ENCODE results near the gene UBE4A.

The UBE4A gene

DNA sequence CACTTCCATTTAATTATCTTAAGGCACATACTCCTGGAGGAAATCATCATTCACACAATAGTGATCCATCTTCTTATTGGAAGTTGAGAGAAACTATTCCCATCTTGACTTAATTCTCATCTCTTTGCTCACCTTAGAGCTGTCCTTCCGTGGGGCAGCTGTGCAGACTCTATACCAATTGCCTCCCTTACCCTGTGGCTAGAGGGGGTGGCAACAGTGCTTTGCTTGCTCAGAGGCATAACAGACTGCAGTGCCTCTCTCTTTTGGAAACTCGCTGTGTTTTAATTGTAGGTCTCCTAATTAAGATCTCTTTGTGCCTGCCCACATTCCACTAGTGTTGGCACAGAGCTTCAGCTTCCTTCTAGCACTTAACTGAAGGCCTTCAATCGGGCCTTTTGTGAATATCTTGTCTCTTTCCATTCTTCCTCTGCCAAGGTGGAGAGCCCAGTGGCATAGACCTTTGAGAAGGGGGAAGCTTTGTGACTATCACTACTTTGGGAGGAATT is 82.4 kb downstream of the UBE4A start:
- DNase-seq, result no peak

DNA sequence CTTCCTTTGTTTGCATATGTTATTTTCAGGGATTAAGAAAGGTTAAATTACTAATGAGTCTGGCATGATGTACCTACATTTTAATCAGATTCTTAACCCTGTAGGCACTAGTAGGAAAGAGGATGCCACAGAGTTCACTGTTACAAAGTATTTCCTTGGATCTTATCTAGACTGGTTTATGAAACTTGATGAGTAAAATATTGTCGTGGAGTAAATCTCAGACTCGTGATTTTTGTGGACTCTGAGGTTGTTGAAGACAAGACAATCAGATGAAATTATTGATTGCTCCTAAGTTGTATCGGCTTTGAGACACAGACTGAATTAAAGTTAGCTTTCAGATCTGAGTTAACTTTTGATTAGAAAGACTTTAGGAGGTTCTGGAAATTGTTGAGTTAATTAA is 82.9 kb downstream of the UBE4A start:
- DNase-seq, result no peak

DNA sequence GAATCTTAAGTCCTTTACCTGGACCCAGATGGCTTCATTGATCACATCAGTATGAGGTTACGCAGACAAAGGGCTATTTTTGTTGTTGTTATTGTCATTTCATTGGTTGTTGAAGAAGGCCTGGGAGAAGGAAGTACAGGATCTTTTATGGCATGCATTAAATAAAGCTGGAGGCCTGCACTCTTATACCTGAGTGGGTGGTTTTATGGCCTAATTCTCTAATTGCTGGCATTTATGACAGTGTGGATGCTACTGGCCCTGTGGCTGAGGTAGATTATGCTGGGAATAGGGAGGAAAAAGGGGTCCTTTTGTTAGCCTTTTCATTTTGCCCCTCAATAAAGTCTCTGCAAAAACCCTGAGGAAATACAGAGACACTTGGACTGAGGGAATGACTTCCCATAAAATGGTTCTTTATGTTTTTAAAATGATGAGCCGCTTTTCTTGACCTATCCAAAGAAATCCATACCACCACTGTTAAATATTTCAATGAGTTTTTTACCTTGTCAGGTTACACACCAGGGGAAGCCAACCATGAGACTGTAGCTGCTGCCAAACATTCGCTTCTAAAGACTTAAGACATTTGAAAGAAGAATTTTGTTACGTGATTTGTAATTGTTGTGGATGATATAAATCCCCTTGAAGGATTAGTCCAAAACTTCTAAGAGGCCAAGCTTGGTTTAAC is 83.6 kb downstream of the UBE4A start:
- no peak for DNase-seq

DNA sequence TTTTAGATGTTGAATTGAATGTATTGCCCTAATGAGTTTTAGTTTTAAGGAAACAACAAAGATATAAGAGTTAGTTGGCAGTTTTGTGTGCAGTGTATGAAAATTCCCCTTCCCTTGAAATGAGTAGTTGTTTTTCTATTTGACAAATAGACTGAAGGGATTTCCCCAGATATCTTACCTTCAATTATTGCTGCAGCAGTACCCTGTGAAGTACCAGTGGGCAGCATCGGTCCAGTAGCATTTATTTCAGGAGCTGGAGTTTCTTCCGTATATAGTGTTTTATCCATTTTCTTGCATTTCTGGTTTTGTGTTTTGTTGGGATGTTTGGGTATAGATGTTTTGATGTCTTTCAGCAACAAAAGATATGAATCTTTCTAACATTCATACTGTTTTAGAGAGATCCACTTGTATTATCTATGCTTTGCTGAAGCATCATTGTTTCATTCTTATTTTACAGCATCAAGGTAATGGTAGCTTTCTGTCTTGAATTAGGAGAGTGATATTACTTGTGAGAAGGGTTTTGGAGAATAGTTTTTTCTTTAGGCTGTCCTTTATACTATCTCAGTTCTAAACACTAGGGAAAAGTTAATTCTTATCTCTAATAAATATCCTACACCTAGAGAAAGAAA is 84.3 kb downstream of the UBE4A start:
- DNase-seq, result no peak

DNA sequence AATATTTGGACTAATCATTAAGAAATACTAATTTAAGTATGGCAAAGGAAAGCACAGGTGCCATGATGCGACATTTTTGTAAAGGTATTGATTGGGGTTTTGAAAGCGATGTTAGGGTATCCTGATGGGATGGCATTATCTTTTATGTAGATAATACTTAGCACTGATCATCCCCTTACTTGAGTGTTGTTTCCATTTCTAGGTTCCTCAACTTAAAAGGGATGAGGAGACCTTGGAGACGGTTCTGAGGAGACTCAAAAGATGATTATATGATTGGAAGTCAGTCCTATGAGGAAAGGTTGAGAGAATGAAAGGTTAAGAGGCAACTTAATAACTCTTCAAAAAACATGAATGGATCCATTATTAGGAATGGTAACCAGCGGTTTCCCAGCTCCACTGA is 88.0 kb downstream of the UBE4A start:
- DNase-seq, result no peak

DNA sequence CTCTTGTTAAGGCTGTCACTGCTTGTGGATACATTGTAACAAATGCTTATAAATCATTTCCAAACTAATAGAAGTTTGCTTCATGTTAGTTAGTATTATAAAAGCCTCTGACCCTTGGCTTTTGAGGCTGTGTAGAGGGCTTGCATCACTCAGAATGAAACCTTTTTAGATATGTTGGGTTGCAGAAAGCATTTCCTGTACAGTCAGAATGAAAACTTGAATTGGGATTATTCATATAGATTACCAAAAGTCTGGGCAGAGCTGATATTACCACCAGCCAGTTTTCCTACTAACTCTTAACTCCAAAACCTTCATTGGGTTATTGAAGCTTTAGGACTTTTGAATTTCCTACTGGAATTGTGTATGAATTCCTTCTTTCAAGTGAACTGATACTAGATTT is 88.9 kb downstream of the UBE4A start:
- no peak for DNase-seq

Data from left hindlimb (tissue), 1 donor.